ENCODE data around the gene RAB11FIP5.

DNA sequence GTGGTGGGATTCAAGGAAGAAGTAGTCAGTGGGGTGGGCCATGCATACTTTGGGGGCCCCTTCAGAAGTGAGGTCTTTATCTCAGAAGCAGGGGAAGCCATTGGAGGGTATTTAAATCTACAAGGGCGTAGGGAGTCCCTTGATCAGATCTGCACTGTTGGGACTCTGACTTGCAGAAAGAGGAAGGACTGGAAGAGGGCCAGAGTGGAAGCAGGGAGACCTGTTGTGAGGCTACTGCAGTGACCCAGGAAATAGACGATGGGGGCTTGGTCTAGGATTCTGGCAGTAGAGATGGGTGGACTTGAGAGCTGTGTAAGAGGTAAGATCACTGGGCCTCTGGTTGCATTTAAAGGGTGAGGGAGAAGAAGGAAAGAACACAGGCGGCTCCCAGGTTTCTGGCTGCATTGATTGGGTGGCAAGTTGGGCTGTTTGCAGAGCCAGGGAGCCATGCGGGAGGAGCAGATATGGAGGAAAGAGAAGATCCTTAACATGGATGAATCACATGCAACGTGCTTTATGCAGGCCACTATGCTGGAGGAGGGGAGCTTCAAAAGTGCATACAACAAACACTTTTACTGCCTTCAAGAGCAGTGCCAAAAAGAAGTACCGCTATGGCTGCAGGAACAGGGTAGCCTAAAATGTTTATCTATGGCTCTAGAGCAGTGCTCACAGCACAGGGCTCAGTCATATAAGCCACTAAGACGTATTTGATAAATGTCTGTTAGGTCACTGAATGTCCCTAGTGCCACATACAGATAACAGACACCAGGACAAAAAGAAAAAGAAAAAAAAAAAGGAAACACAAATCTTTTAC, 43.5 kb downstream of the RAB11FIP5 start:
- no peak for TF ChIP-seq MAX (IDR thresholded peaks at IDR 0.05; ENCODE audit: insufficient read depth, insufficient read length)
- TF ChIP-seq, protein P1, sequence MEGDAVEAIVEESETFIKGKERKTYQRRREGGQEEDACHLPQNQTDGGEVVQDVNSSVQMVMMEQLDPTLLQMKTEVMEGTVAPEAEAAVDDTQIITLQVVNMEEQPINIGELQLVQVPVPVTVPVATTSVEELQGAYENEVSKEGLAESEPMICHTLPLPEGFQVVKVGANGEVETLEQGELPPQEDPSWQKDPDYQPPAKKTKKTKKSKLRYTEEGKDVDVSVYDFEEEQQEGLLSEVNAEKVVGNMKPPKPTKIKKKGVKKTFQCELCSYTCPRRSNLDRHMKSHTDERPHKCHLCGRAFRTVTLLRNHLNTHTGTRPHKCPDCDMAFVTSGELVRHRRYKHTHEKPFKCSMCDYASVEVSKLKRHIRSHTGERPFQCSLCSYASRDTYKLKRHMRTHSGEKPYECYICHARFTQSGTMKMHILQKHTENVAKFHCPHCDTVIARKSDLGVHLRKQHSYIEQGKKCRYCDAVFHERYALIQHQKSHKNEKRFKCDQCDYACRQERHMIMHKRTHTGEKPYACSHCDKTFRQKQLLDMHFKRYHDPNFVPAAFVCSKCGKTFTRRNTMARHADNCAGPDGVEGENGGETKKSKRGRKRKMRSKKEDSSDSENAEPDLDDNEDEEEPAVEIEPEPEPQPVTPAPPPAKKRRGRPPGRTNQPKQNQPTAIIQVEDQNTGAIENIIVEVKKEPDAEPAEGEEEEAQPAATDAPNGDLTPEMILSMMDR (IDR thresholded peaks at IDR 0.05; ENCODE audit: extremely low read depth in 1 of 2, insufficient read depth in 1 of 2, low read depth in 1 of 2, low read length in 2 of 2) = no peak
- no peak for TF ChIP-seq MYC (IDR thresholded peaks at IDR 0.05; ENCODE audit: low read depth, low read length)
- TF ChIP-seq GATA2 (IDR thresholded peaks at IDR 0.05; ENCODE audit: insufficient read depth, insufficient read length, low read depth, low read length) = no peak
- no peak for TF ChIP-seq EZH2 (IDR thresholded peaks at IDR 0.05; ENCODE audit: borderline replicate concordance, low read depth, low read length, severe bottlenecking)
- TF ChIP-seq POLR2AphosphoS5 (IDR thresholded peaks at IDR 0.05; ENCODE audit: insufficient read depth, low read depth, low read length) = no peak
- TF ChIP-seq POLR2A (IDR thresholded peaks at IDR 0.05; ENCODE audit: low read depth, low read length) = no peak
